SK-N-SH (cell line): ENCODE results near the gene KMT2B. TPM values are rescaled to one million over a fixed set of nuclear protein-coding genes. Genes with fewer than 3 reads are reported as not detected.

Experiments
- CTCF ChIA-PET: fragments of 300-600, 350-600 bp; formaldehyde crosslinking; extraction: SDS; loops from one replicate; lab custom pipeline; 2021; lab: Yijun Ruan, JAX
- POLR2A ChIA-PET: fragments of 350-600 bp; sonication (Branson Sonifier 250); formaldehyde crosslinking; extraction: SDS; loops from one replicate; lab custom pipeline; 2020; ENCODE audit warnings: antibody characterized with exemption, inconsistent platforms; lab: Yijun Ruan, JAX
- DNase-seq: peaks from one replicate; pipeline ENCODE4 v3.0.0; 2012
- H2AFZ ChIP-seq: fragments of 200-600 bp; sonication (generic); 2 replicates; pipeline ENCODE4 v1.8.1; 2016; ENCODE audit warnings: antibody characterized with exemption, mild to moderate bottlenecking, low read depth
- H3F3A ChIP-seq: fragments of 200-600 bp; sonication (generic); replicated peaks from 2 replicates; pipeline ENCODE3; 2016; ENCODE audit warnings: antibody characterized with exemption, mild to moderate bottlenecking; ENCODE audit not compliant: insufficient read depth
- H3K27ac ChIP-seq, 2 experiments: fragments of 200-500 bp in 1 of 2; fragments of 200-600 bp in 1 of 2; sonication (Bioruptor generic) in 1 of 2; sonication (generic), shearing (Covaris generic) in 1 of 2; 2 replicates each; pipeline versions ENCODE4 v1.5.1 to v1.6.1; 2014 to 2016; ENCODE audit warnings: low read depth in 2 of 2, inconsistent platforms in 1 of 2, low read length in 1 of 2, mild to moderate bottlenecking in 1 of 2, mixed read lengths in 1 of 2
- H3K27me3 ChIP-seq: fragments of 200-600 bp; sonication (generic), shearing (Covaris generic); 2 replicates; pipeline ENCODE4 v1.6.1; 2016; ENCODE audit warnings: mixed run types; ENCODE audit not compliant: insufficient read depth
- H3K36me3 ChIP-seq, 2 experiments: fragments of 200-500 bp in 1 of 2; fragments of 200-600 bp in 1 of 2; sonication (Bioruptor generic) in 1 of 2; sonication (generic) in 1 of 2; replicated peaks in 1 of 2; 2 replicates each; pipeline versions ENCODE3 to v1.5.1; 2014 to 2016; ENCODE audit warnings: low read length in 1 of 2, mild to moderate bottlenecking in 1 of 2; ENCODE audit not compliant: insufficient read depth in 2 of 2, control insufficient read depth in 1 of 2
- H3K4me1 ChIP-seq, 2 experiments: fragments of 200-500 bp in 1 of 2; fragments of 200-600 bp in 1 of 2; sonication (Bioruptor generic) in 1 of 2; sonication (generic), shearing (Covaris generic) in 1 of 2; 2 replicates each; pipeline versions ENCODE4 v1.5.1 to v1.6.1; 2014 to 2016; ENCODE audit warnings: low read depth in 1 of 2, low read length in 1 of 2, mixed run types in 1 of 2; ENCODE audit not compliant: insufficient read depth in 2 of 2, control insufficient read depth in 1 of 2
- H3K4me2 ChIP-seq: fragments of 200-600 bp; sonication (generic), shearing (Covaris generic); 2 replicates; pipeline ENCODE4 v1.6.1; 2017; ENCODE audit warnings: mixed run types
- H3K4me3 ChIP-seq, 2 experiments: fragments of 200-500 bp in 1 of 2; fragments of 200-600 bp in 1 of 2; sonication (Bioruptor generic) in 1 of 2; sonication (generic), shearing (Covaris generic) in 1 of 2; 2 replicates each; pipeline versions ENCODE4 v1.5.1 to v1.8.1; 2014 to 2016; ENCODE audit warnings: low read depth in 2 of 2, inconsistent platforms in 1 of 2, low read length in 1 of 2, mild to moderate bottlenecking in 1 of 2, mixed read lengths in 1 of 2, moderate library complexity in 1 of 2
- H3K79me2 ChIP-seq: fragments of 200-600 bp; sonication (generic); 2 replicates; pipeline ENCODE4 v1.8.1; 2017; ENCODE audit warnings: mild to moderate bottlenecking; ENCODE audit not compliant: insufficient read depth
- H3K9ac ChIP-seq: fragments of 200-600 bp; sonication (generic); 2 replicates; pipeline ENCODE4 v1.6.1; 2017; ENCODE audit warnings: mixed run types
- H3K9me2 ChIP-seq: fragments of 200-600 bp; sonication (generic); 2 replicates; pipeline ENCODE4 v1.6.1; 2017; ENCODE audit warnings: mixed run types
- H3K9me3 ChIP-seq: fragments of 200-600 bp; sonication (generic); 2 replicates; pipeline ENCODE4 v1.6.1; 2017; ENCODE audit warnings: mixed run types, mild to moderate bottlenecking, moderate library complexity
- H4K20me1 ChIP-seq: fragments of 200-600 bp; sonication (generic); 2 replicates; pipeline ENCODE4 v1.6.1; 2017; ENCODE audit warnings: mild to moderate bottlenecking, mixed run types; ENCODE audit not compliant: insufficient read depth
- CHD2 ChIP-seq: fragments of 150-350 bp; IDR thresholded peaks from 2 replicates; pipeline ENCODE4 v1.6.1; 2018; ENCODE audit warnings: low read length; ENCODE audit not compliant: partially characterized antibody
- ELF1 ChIP-seq: IDR thresholded peaks from 2 replicates; pipeline ENCODE4 v1.4.0; 2012
- EZH2phosphoT487 ChIP-seq: fragments of 200-600 bp; sonication (generic); IDR thresholded peaks from 2 replicates; pipeline ENCODE4 v1.6.1; 2017; ENCODE audit warnings: low read depth, mixed run types, mild to moderate bottlenecking, antibody characterized with exemption, moderate library complexity, borderline replicate concordance
- FOXJ3 ChIP-seq: sonication (generic); formaldehyde crosslinking; IDR thresholded peaks from 2 replicates; pipeline ENCODE4 v1.5.1; 2020; ENCODE audit warnings: mild to moderate bottlenecking, missing genetic modification reagents
- FOXM1 ChIP-seq: IDR thresholded peaks from 2 replicates; pipeline ENCODE4 v1.4.0; 2012; ENCODE audit warnings: low read depth, mild to moderate bottlenecking
- MXI1 ChIP-seq: IDR thresholded peaks from 2 replicates; pipeline ENCODE4 v1.6.1; 2012; ENCODE audit warnings: mild to moderate bottlenecking, low read depth, low read length, improper control_type of control experiment
- NRF1 ChIP-seq: IDR thresholded peaks from 2 replicates; pipeline ENCODE4 v1.6.1; 2012; ENCODE audit warnings: low read depth, mild to moderate bottlenecking, low read length
- POLR2AphosphoS5 ChIP-seq: IDR thresholded peaks from 2 replicates; pipeline ENCODE4 v1.6.1; 2012; ENCODE audit warnings: low read depth, low read length
- RCOR1 ChIP-seq: fragments of 150-350 bp; IDR thresholded peaks from 2 replicates; pipeline ENCODE4 v1.6.1; 2017; ENCODE audit warnings: antibody characterized with exemption, low read length
- RXRA ChIP-seq: IDR thresholded peaks from 2 replicates; pipeline ENCODE4 v1.4.0; 2012; ENCODE audit warnings: low read depth, mild to moderate bottlenecking, borderline replicate concordance
- SMC3 ChIP-seq: IDR thresholded peaks from 2 replicates; pipeline ENCODE4 v1.6.1; 2012; ENCODE audit warnings: low read depth, low read length, improper control_type of control experiment
- WGBS: methylation state at CpG from one replicate; pipeline ENCODE4 v1.1.6; 2017; ENCODE audit warnings: low lambda C conversion rate; 5-methylcytosine and 5-hydroxymethylcytosine counted together
- polyA plus RNA-seq, 3 experiments: library from polyadenylated mRNA; depleted of rRNA; stranded (reverse); fragments of >200 nt; gene quantifications; 2 replicates each; pipeline ENCODE4 v1.2.3, GENCODE V29; 2012
- TF ChIP-seq, protein P1 (sequence below): fragments of 150-350 bp; IDR thresholded peaks from 2 replicates; pipeline ENCODE4 v1.6.1; 2016; ENCODE audit warnings: mild to moderate bottlenecking, low read depth, low read length
- TF ChIP-seq, protein P2 (sequence below): fragments of 150-350 bp; IDR thresholded peaks from 2 replicates; pipeline ENCODE4 v1.6.1; 2017; ENCODE audit warnings: antibody characterized with exemption, low read length, low read depth, borderline replicate concordance
- TF ChIP-seq, protein P3 (sequence below): IDR thresholded peaks from 2 replicates; pipeline ENCODE4 v1.6.1; 2012; ENCODE audit warnings: mild to moderate bottlenecking, low read depth, low read length, moderate library complexity

Gene KMT2B
- polyA plus RNA-seq, 1 of the 3 experiments (the other 2 are of a cell fraction): 29.2 TPM

DNA sequence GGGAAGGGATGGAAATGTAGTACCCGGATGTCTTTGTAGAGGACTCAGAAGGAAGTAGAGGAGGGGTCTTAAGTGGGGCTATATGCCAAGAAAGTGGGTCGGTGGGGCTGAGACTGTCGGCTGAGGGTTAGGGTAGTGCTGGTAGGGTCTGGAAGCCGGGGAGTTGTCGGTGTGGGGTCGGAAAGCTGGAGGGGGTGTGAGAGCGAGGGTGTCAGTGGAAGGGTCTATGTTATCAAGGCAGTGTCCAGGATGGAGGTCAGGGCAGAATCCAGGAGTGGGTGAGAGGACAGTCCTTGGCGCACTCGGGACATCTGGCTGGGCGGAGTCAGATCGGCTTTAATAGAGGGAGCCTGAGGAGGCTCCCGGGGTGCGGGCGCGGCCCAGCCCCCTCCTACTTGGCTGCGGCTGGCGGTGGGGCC, 37.3 kb downstream of the KMT2B start:
- WGBS: 92% methylated on average over 12 of the region's 17 CpGs
- Histone ChIP-seq H3K4me3 (no peak overlapping the region), H3K36me3 (peaks cover 7 to 32% of the 10 kb centered on the region in 2 experiments), H4K20me1 (peaks cover 4% of the 10 kb centered on the region), H3F3A (peaks cover 10% of the 10 kb centered on the region), H3K79me2 (peaks cover 29% of the 10 kb centered on the region), H3K4me1 (peaks cover 7 to 19% of the 10 kb centered on the region in 2 experiments; a peak in 3 of 4 replicates), H3K4me2 (no peak overlapping the region), H3K9me3 (no peaks in the 10 kb centered on the region), H3K9ac (no peak overlapping the region), H3K9me2 (no peaks in the 10 kb centered on the region), H3K27me3 (no peaks in the 10 kb centered on the region), H2AFZ (no peak overlapping the region), H3K27ac (no peak overlapping the region)
- ChIA-PET POLR2A (no interaction called here), CTCF (no interaction called here)
- TF ChIP-seq FOXJ3 (CRISPR knock-in tag) (no peak), POLR2AphosphoS5 (no peak), NRF1 (no peak), SMC3 (no peak), ELF1 (no peak), CHD2 (no peak), EZH2phosphoT487 (no peak), RCOR1 (no peak)
- TF ChIP-seq, protein P1, sequence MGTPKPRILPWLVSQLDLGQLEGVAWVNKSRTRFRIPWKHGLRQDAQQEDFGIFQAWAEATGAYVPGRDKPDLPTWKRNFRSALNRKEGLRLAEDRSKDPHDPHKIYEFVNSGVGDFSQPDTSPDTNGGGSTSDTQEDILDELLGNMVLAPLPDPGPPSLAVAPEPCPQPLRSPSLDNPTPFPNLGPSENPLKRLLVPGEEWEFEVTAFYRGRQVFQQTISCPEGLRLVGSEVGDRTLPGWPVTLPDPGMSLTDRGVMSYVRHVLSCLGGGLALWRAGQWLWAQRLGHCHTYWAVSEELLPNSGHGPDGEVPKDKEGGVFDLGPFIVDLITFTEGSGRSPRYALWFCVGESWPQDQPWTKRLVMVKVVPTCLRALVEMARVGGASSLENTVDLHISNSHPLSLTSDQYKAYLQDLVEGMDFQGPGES: no peak
- no peak for DNase-seq

DNA sequence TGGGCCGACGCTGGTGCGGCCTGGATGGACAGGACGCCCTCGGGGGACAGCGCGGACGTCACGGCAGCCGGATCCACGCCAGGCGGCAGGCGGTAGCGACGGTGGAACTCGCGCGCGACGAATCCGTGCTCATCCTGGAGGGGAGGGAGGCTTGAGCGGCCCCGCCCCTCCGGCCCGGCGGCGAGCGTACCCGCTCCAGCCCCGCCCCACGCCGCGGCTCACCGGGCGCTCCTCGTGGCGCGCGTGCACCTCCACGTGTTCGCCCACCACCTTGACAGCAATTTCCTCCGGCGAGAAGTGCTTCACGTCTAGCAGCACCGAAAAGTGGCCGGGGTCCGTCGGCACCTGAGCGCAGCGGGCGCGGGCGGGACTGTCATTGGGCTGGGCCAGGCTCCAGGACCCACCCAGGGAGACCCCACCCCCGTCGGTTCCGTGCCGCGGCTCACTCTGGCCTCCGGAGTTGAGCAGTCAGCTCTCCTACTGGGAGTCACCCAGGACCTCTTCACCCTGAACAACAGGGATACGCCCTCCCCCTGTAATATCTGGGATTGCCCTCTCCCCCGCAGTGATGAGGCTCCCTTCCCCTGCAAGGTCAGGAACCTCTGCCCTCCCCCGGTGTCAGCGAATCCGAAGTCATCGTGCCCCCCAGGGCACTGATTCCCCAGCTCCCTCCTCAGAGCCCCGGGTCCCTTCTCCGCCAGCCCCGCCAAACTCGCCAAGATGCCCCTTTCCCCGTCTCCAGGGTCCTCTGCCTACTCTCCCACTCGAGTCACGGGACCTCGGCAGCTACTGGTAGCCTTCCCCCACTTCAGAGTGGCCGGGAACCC, 38.0 kb downstream of the KMT2B start:
- TF ChIP-seq FOXM1 (no peak), RXRA (no peak), MXI1 (no peak), RCOR1 (no peak), ELF1 (no peak), FOXJ3 (CRISPR knock-in tag) (no peak), POLR2AphosphoS5 (no peak), CHD2 (no peak)
- TF ChIP-seq, protein P2, sequence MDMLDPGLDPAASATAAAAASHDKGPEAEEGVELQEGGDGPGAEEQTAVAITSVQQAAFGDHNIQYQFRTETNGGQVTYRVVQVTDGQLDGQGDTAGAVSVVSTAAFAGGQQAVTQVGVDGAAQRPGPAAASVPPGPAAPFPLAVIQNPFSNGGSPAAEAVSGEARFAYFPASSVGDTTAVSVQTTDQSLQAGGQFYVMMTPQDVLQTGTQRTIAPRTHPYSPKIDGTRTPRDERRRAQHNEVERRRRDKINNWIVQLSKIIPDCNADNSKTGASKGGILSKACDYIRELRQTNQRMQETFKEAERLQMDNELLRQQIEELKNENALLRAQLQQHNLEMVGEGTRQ: no peak
- TF ChIP-seq, protein P3, sequence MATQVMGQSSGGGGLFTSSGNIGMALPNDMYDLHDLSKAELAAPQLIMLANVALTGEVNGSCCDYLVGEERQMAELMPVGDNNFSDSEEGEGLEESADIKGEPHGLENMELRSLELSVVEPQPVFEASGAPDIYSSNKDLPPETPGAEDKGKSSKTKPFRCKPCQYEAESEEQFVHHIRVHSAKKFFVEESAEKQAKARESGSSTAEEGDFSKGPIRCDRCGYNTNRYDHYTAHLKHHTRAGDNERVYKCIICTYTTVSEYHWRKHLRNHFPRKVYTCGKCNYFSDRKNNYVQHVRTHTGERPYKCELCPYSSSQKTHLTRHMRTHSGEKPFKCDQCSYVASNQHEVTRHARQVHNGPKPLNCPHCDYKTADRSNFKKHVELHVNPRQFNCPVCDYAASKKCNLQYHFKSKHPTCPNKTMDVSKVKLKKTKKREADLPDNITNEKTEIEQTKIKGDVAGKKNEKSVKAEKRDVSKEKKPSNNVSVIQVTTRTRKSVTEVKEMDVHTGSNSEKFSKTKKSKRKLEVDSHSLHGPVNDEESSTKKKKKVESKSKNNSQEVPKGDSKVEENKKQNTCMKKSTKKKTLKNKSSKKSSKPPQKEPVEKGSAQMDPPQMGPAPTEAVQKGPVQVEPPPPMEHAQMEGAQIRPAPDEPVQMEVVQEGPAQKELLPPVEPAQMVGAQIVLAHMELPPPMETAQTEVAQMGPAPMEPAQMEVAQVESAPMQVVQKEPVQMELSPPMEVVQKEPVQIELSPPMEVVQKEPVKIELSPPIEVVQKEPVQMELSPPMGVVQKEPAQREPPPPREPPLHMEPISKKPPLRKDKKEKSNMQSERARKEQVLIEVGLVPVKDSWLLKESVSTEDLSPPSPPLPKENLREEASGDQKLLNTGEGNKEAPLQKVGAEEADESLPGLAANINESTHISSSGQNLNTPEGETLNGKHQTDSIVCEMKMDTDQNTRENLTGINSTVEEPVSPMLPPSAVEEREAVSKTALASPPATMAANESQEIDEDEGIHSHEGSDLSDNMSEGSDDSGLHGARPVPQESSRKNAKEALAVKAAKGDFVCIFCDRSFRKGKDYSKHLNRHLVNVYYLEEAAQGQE: no peak
- H3K4me3 ChIP-seq: no peak overlapping the region
- H3K9me3 ChIP-seq: no peaks in the 10 kb centered on the region
- no peak overlapping the region for H3K9ac ChIP-seq
- H3K4me2 ChIP-seq: no peak overlapping the region
- H3K27ac ChIP-seq: peak overlapping the region in 1 of 2 experiments; percentile 98; a peak in 2 of 4 replicates
- no peaks in the 10 kb centered on the region for H3K27me3 ChIP-seq
- peaks cover 10% of the 10 kb centered on the region for H3F3A ChIP-seq
- ChIA-PET POLR2A (no interaction called here), CTCF (interaction anchor here (0.9 kb wide), 1 partner anchor 64 kb away, joined by 4 read pairs; no protein-coding TSS in a partner anchor)
- peaks cover 4% of the 10 kb centered on the region for H4K20me1 ChIP-seq
- whole genome bisulfite sequencing: 95% methylated on average over 46 of the region's 74 CpGs
- no peak overlapping the region for H2AFZ ChIP-seq
- H3K79me2 ChIP-seq: peaks cover 30% of the 10 kb centered on the region
- peaks cover 7 to 19% of the 10 kb centered on the region in 2 experiments; a peak in 3 of 4 replicates for H3K4me1 ChIP-seq
- no peaks in the 10 kb centered on the region for H3K9me2 ChIP-seq
- peaks cover 13 to 32% of the 10 kb centered on the region in 2 experiments for H3K36me3 ChIP-seq
- no peak for DNase-seq
